GM23338 (cell line): ENCODE results near the gene FCRL1. TPM values are rescaled to one million over a fixed set of nuclear protein-coding genes. Genes with fewer than 3 reads are reported as not detected.

ENCODE experiments used
- ATAC-seq: fragments of 200-7000 bp; cut with Tn5 transposase; 3 replicates; pipeline ENCODE4 v1.9.1; 2020
- DNase-seq: peaks from one replicate; pipeline ENCODE4 v3.0.0-alpha.2; 2015; ENCODE audit warnings: low spot score
- H2AFZ ChIP-seq: fragments of 200-600 bp; sonication (generic); 2 replicates; pipeline ENCODE4 v1.8.0; 2016; ENCODE audit warnings: antibody characterized with exemption, mild to moderate bottlenecking, moderate library complexity
- H3F3A ChIP-seq: fragments of 200-600 bp; sonication (generic); replicated peaks from 2 replicates; pipeline ENCODE4 v1.8.0; 2017; ENCODE audit warnings: antibody characterized with exemption, mixed run types, low read depth
- H3K27ac ChIP-seq: fragments of 200-600 bp; sonication (generic); 2 replicates; pipeline ENCODE4 v1.6.1; 2016; ENCODE audit warnings: low read depth
- H3K27me3 ChIP-seq: fragments of 200-600 bp; sonication (generic); 2 replicates; pipeline ENCODE4 v1.8.0; 2016; ENCODE audit warnings: mild to moderate bottlenecking, mixed run types, moderate library complexity; ENCODE audit not compliant: insufficient read depth
- H3K36me3 ChIP-seq: fragments of 200-600 bp; sonication (generic); 2 replicates; pipeline ENCODE4 v1.8.0; 2016; ENCODE audit warnings: mild to moderate bottlenecking; ENCODE audit not compliant: insufficient read depth
- H3K4me1 ChIP-seq: fragments of 200-600 bp; sonication (generic); 2 replicates; pipeline ENCODE4 v1.8.0; 2016; ENCODE audit warnings: mild to moderate bottlenecking, moderate library complexity; ENCODE audit not compliant: insufficient read depth
- H3K4me2 ChIP-seq: fragments of 200-600 bp; sonication (generic); 2 replicates; pipeline ENCODE4 v1.7.1; 2017; ENCODE audit warnings: mixed run types
- H3K4me3 ChIP-seq: fragments of 200-600 bp; sonication (generic); 2 replicates; pipeline ENCODE4 v1.6.1; 2016; ENCODE audit warnings: mixed run types
- H3K79me2 ChIP-seq: fragments of 200-600 bp; sonication (generic); replicated peaks from 2 replicates; pipeline ENCODE4 v1.8.0; 2017; ENCODE audit warnings: mild to moderate bottlenecking; ENCODE audit not compliant: insufficient read depth
- H3K9me2 ChIP-seq: fragments of 200-600 bp; sonication (generic); 2 replicates; pipeline ENCODE4 v1.8.0; 2017; ENCODE audit not compliant: insufficient read depth
- H4K20me1 ChIP-seq: fragments of 200-600 bp; sonication (generic); replicated peaks from 2 replicates; pipeline ENCODE4 v1.8.0; 2017; ENCODE audit warnings: mild to moderate bottlenecking; ENCODE audit not compliant: insufficient read depth
- H3K27ac Mint-ChIP-seq: 2 replicates; pipeline ENCODE4 v1.8.0; 2020; ENCODE audit warnings: inconsistent platforms, mild to moderate bottlenecking, moderate library complexity, mixed read lengths
- H3K27me3 Mint-ChIP-seq: 3 replicates; pipeline ENCODE4 v1.8.0; 2022; ENCODE audit warnings: low read depth, mild to moderate bottlenecking, moderate library complexity, mixed read lengths, inconsistent platforms; ENCODE audit not compliant: insufficient read depth, poor library complexity
- H3K36me3 Mint-ChIP-seq: 3 replicates; pipeline ENCODE4 v1.8.0; 2021; ENCODE audit warnings: low read depth, mild to moderate bottlenecking, inconsistent platforms, moderate library complexity, mixed read lengths
- H3K4me1 Mint-ChIP-seq: 3 replicates; pipeline ENCODE4 v1.8.0; 2020; ENCODE audit warnings: mild to moderate bottlenecking, inconsistent platforms, mixed read lengths
- H3K4me3 Mint-ChIP-seq: 3 replicates; pipeline ENCODE4 v1.8.0; 2021; ENCODE audit warnings: moderate library complexity, mild to moderate bottlenecking, inconsistent platforms, mixed read lengths
- H3K9me3 Mint-ChIP-seq: 3 replicates; pipeline ENCODE4 v1.8.0; 2020; ENCODE audit warnings: moderate library complexity, mild to moderate bottlenecking, inconsistent platforms, mixed read lengths
- CREB1 ChIP-seq: fragments of 250-450 bp; sonication (Bioruptor Pico); IDR thresholded peaks from 2 replicates; pipeline ENCODE4 v1.5.0; 2020; ENCODE audit warnings: low read depth, mild to moderate bottlenecking, moderate library complexity
- EZH2phosphoT487 ChIP-seq: fragments of 200-600 bp; sonication (generic); IDR thresholded peaks from one replicate; pipeline ENCODE4 v1.8.1; 2018; ENCODE audit warnings: antibody characterized with exemption; ENCODE audit not compliant: unreplicated experiment
- JUNB ChIP-seq: IDR thresholded peaks from one replicate; pipeline ENCODE4 v1.6.1; 2016; ENCODE audit warnings: antibody characterized with exemption; ENCODE audit not compliant: unreplicated experiment
- NANOG ChIP-seq: IDR thresholded peaks from 2 replicates; pipeline ENCODE4 v1.6.1; 2016; ENCODE audit warnings: antibody characterized with exemption, borderline replicate concordance
- STAT1 ChIP-seq: IDR thresholded peaks from one replicate; pipeline ENCODE4 v1.6.1; 2016; ENCODE audit warnings: antibody characterized with exemption; ENCODE audit not compliant: unreplicated experiment
- ZNF114 ChIP-seq: fragments of 250-450 bp; sonication (Bioruptor Pico); IDR thresholded peaks from 2 replicates; pipeline ENCODE4 v1.5.0; 2020; ENCODE audit warnings: mild to moderate bottlenecking, moderate library complexity
- ZNF331 ChIP-seq: fragments of 250-450 bp; sonication (Bioruptor Pico); IDR thresholded peaks from 2 replicates; pipeline ENCODE4 v1.5.0; 2020; ENCODE audit warnings: low read depth, mild to moderate bottlenecking, moderate library complexity
- polyA plus RNA-seq: library from polyadenylated mRNA; unstranded; fragments of >200 nt; fragmentation: Nextera tagmentation; extraction: Ambion mirVana; gene quantifications from 2 replicates; pipeline ENCODE4 v1.2.1, GENCODE V29; 2016
- total RNA-seq: library from RNA; depleted of rRNA; stranded (reverse); fragments of >200 nt; shearing (Covaris generic); gene quantifications from 2 replicates; pipeline ENCODE4 v1.2.3, GENCODE V29; 2014
- TF ChIP-seq, protein P1 (sequence below): IDR thresholded peaks from one replicate; pipeline ENCODE4 v1.6.1; 2018; ENCODE audit warnings: antibody characterized with exemption; ENCODE audit not compliant: unreplicated experiment
- TF ChIP-seq, protein P2 (sequence below), 2 experiments: fragments of 200-600 bp in 1 of 2; sonication (generic) in 1 of 2; conservative IDR thresholded peaks; 2 replicates each; pipeline versions ENCODE4 v1.5.1 to v1.6.1; 2016 to 2017; ENCODE audit warnings: antibody characterized with exemption in 2 of 2, low read depth in 2 of 2, mild to moderate bottlenecking in 2 of 2, moderate library complexity in 1 of 2
- TF ChIP-seq, protein P3 (sequence below): IDR thresholded peaks from 2 replicates; pipeline ENCODE4 v1.6.1; 2016; ENCODE audit warnings: antibody characterized with exemption

Gene FCRL1
- total and polyA plus RNA-seq, 2 experiments from 2014 or later, result not detected

DNA sequence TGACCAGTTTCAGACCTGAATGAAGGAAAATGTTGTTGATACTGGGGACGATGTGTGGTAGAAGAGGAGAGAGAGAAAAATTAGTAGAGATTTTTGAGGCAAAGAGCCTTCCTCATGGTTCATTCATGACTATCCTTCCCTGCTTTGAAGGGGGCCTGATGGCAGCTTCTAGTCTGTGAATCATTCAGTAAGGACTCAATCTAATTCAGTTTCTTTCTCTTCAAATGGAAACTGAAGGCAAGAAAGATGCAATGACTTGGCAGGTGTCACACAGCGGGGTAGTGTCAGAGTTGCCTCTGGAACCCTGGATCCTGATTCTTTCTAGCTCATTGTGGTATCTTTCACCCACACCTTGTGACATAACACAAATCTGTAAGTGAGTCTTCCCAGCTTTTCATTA is 36.6 kb upstream of the FCRL1 start:
- Mint-ChIP-seq H3K27ac (no peak overlapping the region), H3K4me3 (no peak overlapping the region), H3K4me1 (no peaks in the 10 kb centered on the region), H3K27me3 (no peaks in the 10 kb centered on the region), H3K36me3 (no peaks in the 10 kb centered on the region), H3K9me3 (peaks cover 2% of the 10 kb centered on the region; the same call in 1 of the 3 replicates)
- Histone ChIP-seq H3K27me3 (no peaks in the 10 kb centered on the region), H3F3A (no peaks in the 10 kb centered on the region), H3K4me1 (no peaks in the 10 kb centered on the region), H3K4me2 (no peak overlapping the region), H2AFZ (peak overlapping the region; percentile 19; the same call in 1 of the 2 replicates), H3K9me2 (0 out of 2 replicates have a peak, but pooled peaks cover 3% of the 10 kb centered on the region), H3K27ac (no peak overlapping the region), H3K4me3 (no peak overlapping the region), H3K36me3 (no peaks in the 10 kb centered on the region), H3K79me2 (no peaks in the 10 kb centered on the region), H4K20me1 (no peaks in the 10 kb centered on the region)
- DNase-seq, result no peak
- TF ChIP-seq ZNF114 (CRISPR knock-in tag), result no peak
- no peak for TF ChIP-seq ZNF331 (CRISPR knock-in tag)
- no peak for ATAC-seq

DNA sequence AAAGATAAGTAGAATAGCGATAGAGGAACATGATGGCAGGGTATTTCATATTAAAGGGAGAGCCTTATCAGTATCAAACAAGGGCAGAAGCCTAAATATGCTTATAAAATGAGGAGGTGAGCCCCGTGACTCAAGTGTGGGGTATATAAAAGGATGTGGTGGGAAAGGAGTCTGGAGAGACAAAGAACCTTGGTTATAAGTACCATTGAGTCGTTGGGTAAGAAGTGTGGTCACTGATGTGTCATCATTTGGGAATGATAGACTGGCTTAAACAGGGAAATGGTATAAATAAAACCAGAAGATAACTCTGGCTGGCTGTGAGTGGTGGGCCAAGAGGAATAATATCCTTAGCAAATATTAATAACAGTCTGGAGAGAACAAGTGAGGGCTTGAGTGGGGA is 32.6 kb upstream of the FCRL1 start:
- H3K9me2 ChIP-seq, result 0 out of 2 replicates have a peak, but pooled peaks cover 3% of the 10 kb centered on the region
- no peak overlapping the region for H3K4me3 ChIP-seq
- H3K27ac Mint-ChIP-seq, result no peak overlapping the region
- ATAC-seq, result no peak
- H4K20me1 ChIP-seq, result no peaks in the 10 kb centered on the region
- no peaks in the 10 kb centered on the region for H3K4me1 ChIP-seq
- no peak overlapping the region for H3K27ac ChIP-seq
- H3K4me2 ChIP-seq, result no peak overlapping the region
- no peaks in the 10 kb centered on the region for H3K79me2 ChIP-seq
- H3K4me3 Mint-ChIP-seq, result no peak overlapping the region
- no peak overlapping the region for H2AFZ ChIP-seq
- no peak for DNase-seq
- H3K4me1 Mint-ChIP-seq, result no peaks in the 10 kb centered on the region
- H3K9me3 Mint-ChIP-seq, result no peaks in the 10 kb centered on the region
- H3K27me3 Mint-ChIP-seq, result peaks cover 2% of the 10 kb centered on the region
- H3K36me3 ChIP-seq, result no peaks in the 10 kb centered on the region
- no peaks in the 10 kb centered on the region for H3K27me3 ChIP-seq
- H3F3A ChIP-seq, result no peaks in the 10 kb centered on the region
- no peaks in the 10 kb centered on the region for H3K36me3 Mint-ChIP-seq
- TF ChIP-seq EZH2phosphoT487 (no peak), STAT1 (no peak), CREB1 (CRISPR knock-in tag) (no peak), ZNF114 (CRISPR knock-in tag) (no peak), NANOG (no peak), ZNF331 (CRISPR knock-in tag) (no peak), JUNB (no peak)
- TF ChIP-seq, protein P1, sequence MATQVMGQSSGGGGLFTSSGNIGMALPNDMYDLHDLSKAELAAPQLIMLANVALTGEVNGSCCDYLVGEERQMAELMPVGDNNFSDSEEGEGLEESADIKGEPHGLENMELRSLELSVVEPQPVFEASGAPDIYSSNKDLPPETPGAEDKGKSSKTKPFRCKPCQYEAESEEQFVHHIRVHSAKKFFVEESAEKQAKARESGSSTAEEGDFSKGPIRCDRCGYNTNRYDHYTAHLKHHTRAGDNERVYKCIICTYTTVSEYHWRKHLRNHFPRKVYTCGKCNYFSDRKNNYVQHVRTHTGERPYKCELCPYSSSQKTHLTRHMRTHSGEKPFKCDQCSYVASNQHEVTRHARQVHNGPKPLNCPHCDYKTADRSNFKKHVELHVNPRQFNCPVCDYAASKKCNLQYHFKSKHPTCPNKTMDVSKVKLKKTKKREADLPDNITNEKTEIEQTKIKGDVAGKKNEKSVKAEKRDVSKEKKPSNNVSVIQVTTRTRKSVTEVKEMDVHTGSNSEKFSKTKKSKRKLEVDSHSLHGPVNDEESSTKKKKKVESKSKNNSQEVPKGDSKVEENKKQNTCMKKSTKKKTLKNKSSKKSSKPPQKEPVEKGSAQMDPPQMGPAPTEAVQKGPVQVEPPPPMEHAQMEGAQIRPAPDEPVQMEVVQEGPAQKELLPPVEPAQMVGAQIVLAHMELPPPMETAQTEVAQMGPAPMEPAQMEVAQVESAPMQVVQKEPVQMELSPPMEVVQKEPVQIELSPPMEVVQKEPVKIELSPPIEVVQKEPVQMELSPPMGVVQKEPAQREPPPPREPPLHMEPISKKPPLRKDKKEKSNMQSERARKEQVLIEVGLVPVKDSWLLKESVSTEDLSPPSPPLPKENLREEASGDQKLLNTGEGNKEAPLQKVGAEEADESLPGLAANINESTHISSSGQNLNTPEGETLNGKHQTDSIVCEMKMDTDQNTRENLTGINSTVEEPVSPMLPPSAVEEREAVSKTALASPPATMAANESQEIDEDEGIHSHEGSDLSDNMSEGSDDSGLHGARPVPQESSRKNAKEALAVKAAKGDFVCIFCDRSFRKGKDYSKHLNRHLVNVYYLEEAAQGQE, result no peak
- TF ChIP-seq, protein P2, sequence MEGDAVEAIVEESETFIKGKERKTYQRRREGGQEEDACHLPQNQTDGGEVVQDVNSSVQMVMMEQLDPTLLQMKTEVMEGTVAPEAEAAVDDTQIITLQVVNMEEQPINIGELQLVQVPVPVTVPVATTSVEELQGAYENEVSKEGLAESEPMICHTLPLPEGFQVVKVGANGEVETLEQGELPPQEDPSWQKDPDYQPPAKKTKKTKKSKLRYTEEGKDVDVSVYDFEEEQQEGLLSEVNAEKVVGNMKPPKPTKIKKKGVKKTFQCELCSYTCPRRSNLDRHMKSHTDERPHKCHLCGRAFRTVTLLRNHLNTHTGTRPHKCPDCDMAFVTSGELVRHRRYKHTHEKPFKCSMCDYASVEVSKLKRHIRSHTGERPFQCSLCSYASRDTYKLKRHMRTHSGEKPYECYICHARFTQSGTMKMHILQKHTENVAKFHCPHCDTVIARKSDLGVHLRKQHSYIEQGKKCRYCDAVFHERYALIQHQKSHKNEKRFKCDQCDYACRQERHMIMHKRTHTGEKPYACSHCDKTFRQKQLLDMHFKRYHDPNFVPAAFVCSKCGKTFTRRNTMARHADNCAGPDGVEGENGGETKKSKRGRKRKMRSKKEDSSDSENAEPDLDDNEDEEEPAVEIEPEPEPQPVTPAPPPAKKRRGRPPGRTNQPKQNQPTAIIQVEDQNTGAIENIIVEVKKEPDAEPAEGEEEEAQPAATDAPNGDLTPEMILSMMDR (conservative IDR thresholded peaks at IDR 0.05; ENCODE audit: low read depth in 2 of 2), result no peak
- TF ChIP-seq, protein P3, sequence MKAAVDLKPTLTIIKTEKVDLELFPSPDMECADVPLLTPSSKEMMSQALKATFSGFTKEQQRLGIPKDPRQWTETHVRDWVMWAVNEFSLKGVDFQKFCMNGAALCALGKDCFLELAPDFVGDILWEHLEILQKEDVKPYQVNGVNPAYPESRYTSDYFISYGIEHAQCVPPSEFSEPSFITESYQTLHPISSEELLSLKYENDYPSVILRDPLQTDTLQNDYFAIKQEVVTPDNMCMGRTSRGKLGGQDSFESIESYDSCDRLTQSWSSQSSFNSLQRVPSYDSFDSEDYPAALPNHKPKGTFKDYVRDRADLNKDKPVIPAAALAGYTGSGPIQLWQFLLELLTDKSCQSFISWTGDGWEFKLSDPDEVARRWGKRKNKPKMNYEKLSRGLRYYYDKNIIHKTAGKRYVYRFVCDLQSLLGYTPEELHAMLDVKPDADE, result no peak
